Mucosa of rectum (tissue), 2 donors: ENCODE results near the gene STRA8.
"Not testable (repeated sequence)": the region's sequence is repeated elsewhere in the genome, so short reads cannot be mapped to it uniquely, and the experiment has no call there.

Experiments
- H3K27ac ChIP-seq, 2 donors: one replicate each; pipeline ENCODE4 v1.7.0; 2013; ENCODE audit warnings: inconsistent platforms in 2 of 2, low read depth in 2 of 2, low read length in 2 of 2
- H3K27me3 ChIP-seq, 2 donors: one replicate each; pipeline ENCODE4 v1.7.0; 2013; ENCODE audit warnings: low read length in 2 of 2; ENCODE audit not compliant: control insufficient read depth in 2 of 2, insufficient read depth in 2 of 2
- H3K36me3 ChIP-seq, 2 donors: one replicate each; pipeline ENCODE4 v1.7.0; 2013; ENCODE audit warnings: low read length in 2 of 2; ENCODE audit not compliant: control insufficient read depth in 2 of 2, insufficient read depth in 2 of 2
- H3K4me1 ChIP-seq, 2 donors: one replicate each; pipeline ENCODE4 v1.7.0; 2013; ENCODE audit warnings: low read length in 2 of 2, mild to moderate bottlenecking in 1 of 2; ENCODE audit not compliant: control insufficient read depth in 2 of 2, insufficient read depth in 2 of 2
- H3K4me3 ChIP-seq, 2 donors: one replicate each; pipeline ENCODE4 v1.7.0; 2013; ENCODE audit warnings: low read length in 2 of 2
- H3K9ac ChIP-seq, 2 donors: one replicate each; pipeline ENCODE4 v1.7.0; 2013; ENCODE audit warnings: low read length in 2 of 2, low read depth in 1 of 2, mild to moderate bottlenecking in 1 of 2
- H3K9me3 ChIP-seq, 2 donors: one replicate each; pipeline ENCODE4 v1.7.0; 2013; ENCODE audit warnings: low read length in 2 of 2; ENCODE audit not compliant: control insufficient read depth in 2 of 2
- donor health status: healthy.
- donor health status: Normal muscosa, but diverticular disease.

Gene STRA8

DNA sequence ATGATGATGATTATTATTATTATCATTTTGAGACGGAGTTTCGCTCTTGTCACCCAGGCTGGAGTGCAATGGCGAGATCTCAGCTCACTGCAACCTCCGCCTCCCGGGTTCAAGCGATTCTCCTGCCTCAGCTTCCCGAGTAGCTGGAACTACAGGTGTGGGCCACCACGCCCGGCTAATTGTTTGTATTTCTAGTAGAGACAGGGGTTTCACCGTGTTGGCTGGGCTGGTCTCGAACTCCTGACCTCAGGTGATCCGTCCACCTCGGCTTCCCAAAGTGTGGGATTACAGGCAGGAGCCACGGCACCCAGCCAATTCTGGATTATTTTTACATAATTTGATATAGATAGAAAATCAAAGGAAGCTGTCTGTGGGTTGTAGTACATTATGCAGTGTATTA lies 457 bp downstream of the STRA8 start:
- H3K9me3 ChIP-seq, H3K4me1 ChIP-seq, H3K36me3 ChIP-seq, H3K9ac ChIP-seq, H3K27me3 ChIP-seq, H3K4me3 ChIP-seq, H3K27ac ChIP-seq: not testable (repeated sequence)

GRCh38 chr7:135234727-135235126 lies 1.1 kb downstream of the STRA8 start:
- no peaks in the 10 kb centered on the region for H3K27me3 ChIP-seq
- H3K4me3 ChIP-seq, result no peak overlapping the region
- no peaks in the 10 kb centered on the region for H3K4me1 ChIP-seq
- no peak overlapping the region for H3K27ac ChIP-seq
- H3K9me3 ChIP-seq, result no peaks in the 10 kb centered on the region
- no peak overlapping the region for H3K9ac ChIP-seq
- no peaks in the 10 kb centered on the region for H3K36me3 ChIP-seq

- no peaks in the 10 kb centered on the region for H3K9me3 ChIP-seq
- no peaks in the 10 kb centered on the region for H3K4me1 ChIP-seq
- H3K27me3 ChIP-seq, result no peaks in the 10 kb centered on the region
- no peak overlapping the region for H3K27ac ChIP-seq
- H3K4me3 ChIP-seq, result no peak overlapping the region
- H3K9ac ChIP-seq, result no peak overlapping the region
- H3K36me3 ChIP-seq, result no peaks in the 10 kb centered on the region
Observed at GRCh38 chr7:135235841-135236240, 2.2 kb downstream of the STRA8 start.

GRCh38 chr7:135236727-135237126 lies 3.1 kb downstream of the STRA8 start:
- Histone ChIP-seq H3K9me3 (no peaks in the 10 kb centered on the region), H3K4me3 (no peak overlapping the region), H3K27me3 (no peaks in the 10 kb centered on the region), H3K36me3 (no peaks in the 10 kb centered on the region), H3K9ac (no peak overlapping the region), H3K4me1 (no peaks in the 10 kb centered on the region), H3K27ac (no peak overlapping the region)

GRCh38 chr7:135238112-135238744 lies 4.6 kb downstream of the STRA8 start:
- Histone ChIP-seq H3K27ac (no peak overlapping the region), H3K9me3 (no peaks in the 10 kb centered on the region), H3K4me1 (no peaks in the 10 kb centered on the region), H3K27me3 (peaks cover 0 to 7% of the 10 kb centered on the region in 2 donors), H3K9ac (no peak overlapping the region), H3K4me3 (no peak overlapping the region), H3K36me3 (no peaks in the 10 kb centered on the region)

GRCh38 chr7:135239263-135239662 lies 5.6 kb downstream of the STRA8 start:
- Histone ChIP-seq H3K4me3 (no peak overlapping the region), H3K27me3 (peaks cover 0 to 7% of the 10 kb centered on the region in 2 donors), H3K27ac (no peak overlapping the region), H3K4me1 (no peaks in the 10 kb centered on the region), H3K9ac (no peak overlapping the region), H3K36me3 (no peaks in the 10 kb centered on the region), H3K9me3 (no peaks in the 10 kb centered on the region)

DNA sequence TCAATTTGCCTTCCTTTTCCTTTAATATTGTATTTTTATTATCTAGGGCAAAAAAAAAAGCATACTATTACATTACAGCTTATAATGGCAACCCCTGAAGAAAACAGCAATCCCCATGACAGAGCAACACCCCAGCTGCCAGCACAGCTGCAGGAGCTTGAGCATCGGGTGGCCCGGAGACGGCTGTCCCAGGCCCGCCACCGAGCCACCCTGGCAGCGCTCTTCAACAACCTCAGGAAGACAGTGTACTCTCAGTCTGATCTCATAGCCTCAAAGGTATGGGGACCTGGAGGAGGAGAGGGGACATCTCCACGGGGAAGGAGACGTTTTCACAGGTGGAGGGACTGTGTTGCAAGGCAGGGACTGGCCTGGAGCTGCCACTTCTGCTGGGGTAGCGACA lies 6.8 kb downstream of the STRA8 start:
- Histone ChIP-seq H3K27ac (no peak overlapping the region), H3K4me3 (no peak overlapping the region), H3K4me1 (no peaks in the 10 kb centered on the region), H3K9ac (no peak overlapping the region), H3K9me3 (no peaks in the 10 kb centered on the region), H3K27me3 (peaks cover 0 to 7% of the 10 kb centered on the region in 2 donors), H3K36me3 (no peaks in the 10 kb centered on the region)

DNA sequence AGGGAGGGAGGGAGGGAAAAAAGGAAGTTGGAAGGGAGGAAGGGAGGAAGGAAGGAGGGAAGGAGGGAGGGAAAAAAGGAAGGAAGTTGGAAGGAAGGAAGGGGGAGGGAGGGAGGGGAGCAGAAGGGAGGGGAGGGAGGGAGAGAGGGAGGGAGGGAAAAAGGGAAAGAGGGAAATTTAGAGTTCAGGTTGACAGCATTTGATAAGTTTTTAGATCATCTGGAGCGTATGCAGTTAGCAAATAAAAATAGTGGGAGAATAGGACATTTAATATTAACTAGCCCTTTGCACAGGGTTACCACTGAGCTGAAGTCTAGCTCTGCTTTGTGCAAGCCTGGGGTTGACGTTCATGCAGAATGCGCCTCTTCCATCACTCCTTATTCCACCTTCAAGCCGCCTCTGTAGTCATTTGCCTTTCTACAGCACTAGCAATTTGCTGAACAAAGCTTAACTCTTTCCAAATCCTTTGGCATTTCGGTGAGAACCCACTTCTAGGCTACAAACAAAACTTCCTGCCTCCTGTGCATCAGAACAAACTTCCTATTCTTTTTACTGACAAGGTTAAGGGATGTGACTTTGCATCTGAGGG lies 8.6 kb downstream of the STRA8 start:
- no peak overlapping the region for H3K27ac ChIP-seq
- H3K27me3 ChIP-seq, result peaks cover 0 to 7% of the 10 kb centered on the region in 2 donors
- no peak overlapping the region for H3K9ac ChIP-seq
- no peaks in the 10 kb centered on the region for H3K4me1 ChIP-seq
- no peaks in the 10 kb centered on the region for H3K36me3 ChIP-seq
- no peak overlapping the region for H3K4me3 ChIP-seq
- H3K9me3 ChIP-seq, result no peaks in the 10 kb centered on the region

GRCh38 chr7:135245226-135246190 lies 11.9 kb downstream of the STRA8 start:
- H3K27me3 ChIP-seq, result peaks cover 0 to 7% of the 10 kb centered on the region in 2 donors
- H3K9me3 ChIP-seq, result no peaks in the 10 kb centered on the region
- no peak overlapping the region for H3K9ac ChIP-seq
- H3K36me3 ChIP-seq, result no peaks in the 10 kb centered on the region
- no peak overlapping the region for H3K27ac ChIP-seq
- no peak overlapping the region for H3K4me3 ChIP-seq
- H3K4me1 ChIP-seq, result no peaks in the 10 kb centered on the region

DNA sequence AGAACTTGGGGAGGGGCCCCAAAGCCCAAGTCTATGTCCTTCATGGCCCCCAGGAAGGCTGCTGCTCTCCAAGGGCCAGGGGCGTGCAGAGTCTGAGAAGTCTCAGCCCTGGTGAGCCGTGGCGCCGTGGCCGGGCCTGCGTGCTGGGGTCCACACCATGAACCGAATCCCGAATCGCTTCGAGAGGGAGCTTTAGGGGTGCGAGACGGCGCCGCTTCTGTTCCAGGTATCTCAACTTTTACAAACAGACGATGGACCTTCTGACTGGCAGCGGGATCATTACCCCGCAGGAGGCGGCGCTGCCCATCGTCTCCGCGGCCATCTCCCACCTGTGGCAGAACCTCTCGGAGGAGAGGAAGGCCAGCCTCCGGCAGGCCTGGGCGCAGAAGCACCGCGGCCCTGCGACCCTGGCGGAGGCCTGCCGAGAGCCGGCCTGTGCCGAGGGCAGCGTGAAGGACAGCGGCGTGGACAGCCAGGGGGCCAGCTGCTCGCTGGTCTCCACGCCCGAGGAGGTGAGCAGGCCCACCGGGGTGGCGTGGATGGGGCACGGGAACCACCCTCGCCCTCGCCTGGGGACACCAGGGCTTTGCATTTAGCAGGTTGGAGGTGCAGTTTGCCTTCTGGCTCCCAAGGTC lies 12.7 kb downstream of the STRA8 start:
- H3K27me3 ChIP-seq, result peaks cover 0 to 7% of the 10 kb centered on the region in 2 donors
- no peak overlapping the region for H3K4me3 ChIP-seq
- H3K9me3 ChIP-seq, result no peaks in the 10 kb centered on the region
- H3K4me1 ChIP-seq, result no peaks in the 10 kb centered on the region
- no peaks in the 10 kb centered on the region for H3K36me3 ChIP-seq
- no peak overlapping the region for H3K9ac ChIP-seq
- H3K27ac ChIP-seq, result no peak overlapping the region
